ENCODE results near the gene TTC34. TPM values are rescaled to one million over a fixed set of nuclear protein-coding genes. Genes with fewer than 3 reads are reported as not detected.

The TTC34 gene
- polyA plus RNA-seq, 3 donors, result 0.03 to 1.00 TPM; not detected in 1

DNA sequence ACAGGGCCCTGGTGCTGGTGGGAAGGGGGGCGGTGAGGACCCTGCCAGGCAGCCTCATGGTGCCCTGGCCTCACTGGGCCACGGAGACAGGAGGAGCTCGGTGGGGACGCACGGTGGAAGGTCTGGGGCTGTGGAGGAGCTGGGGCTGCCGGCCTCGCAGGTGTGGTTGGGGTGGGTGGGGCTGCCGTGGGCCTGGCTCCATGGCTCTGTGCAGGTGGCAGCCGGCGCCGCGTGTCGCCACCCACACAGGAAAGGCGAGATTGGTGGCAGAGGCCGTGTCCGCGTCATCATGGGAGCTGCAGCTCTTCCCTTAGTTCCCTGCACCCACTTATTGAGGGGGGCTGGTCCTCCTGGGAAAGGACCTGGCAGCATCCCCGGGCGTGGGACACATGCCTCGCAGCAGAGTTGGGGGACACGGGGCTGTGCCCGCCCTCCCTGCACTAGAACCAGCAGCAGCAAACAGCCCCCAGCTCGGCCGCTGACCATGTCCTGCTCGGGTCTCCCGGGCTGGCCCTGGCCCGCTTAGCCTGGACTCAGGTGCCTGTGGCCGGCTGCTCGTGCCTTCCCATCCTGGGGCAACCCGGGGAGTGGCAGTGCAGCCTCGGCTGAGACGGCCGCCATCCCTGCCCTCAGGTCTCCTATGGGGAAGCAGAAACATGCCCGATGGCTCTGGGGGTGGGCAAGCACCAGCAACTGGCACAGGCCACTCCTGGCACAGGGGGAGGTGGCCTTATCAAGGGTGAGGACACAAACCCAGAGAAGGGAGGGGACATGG, 7.5 kb upstream of the TTC34 start:
- H2AFZ ChIP-seq (ENCODE audit: insufficient read depth, low read depth, low read length, poor library complexity, severe bottlenecking), result no peak overlapping the region
- no peak for DNase-seq
- no peaks in the 10 kb centered on the region for H4K20me1 ChIP-seq (ENCODE audit: insufficient read depth, low read length)
- H3K4me3 ChIP-seq (replicated peaks in 1 of 3; ENCODE audit: low read depth in 2 of 3, low read length in 3 of 3), result no peak overlapping the region
- Mint-ChIP-seq H3K9me3 (peaks cover 0 to 12% (median 4%) of the 10 kb centered on the region in 7 donors), H3K4me3 (no peak overlapping the region), H3K4me1 (no peaks in the 10 kb centered on the region), H3K27ac (no peak overlapping the region), H3K36me3 (no peaks in the 10 kb centered on the region), H3K27me3 (ENCODE audit: low read depth in 3 of 3) (peaks cover 0 to 6% (median 3%) of the 10 kb centered on the region in 3 donors)
- intact Hi-C loops (cut with micrococcal nuclease), result loop anchor here in 1 of 2 donors (10.0 kb wide), 1 partner anchor 394 kb away; the partner anchor contains the start of gene PEX10
- H3K36me3 ChIP-seq (replicated peaks in 1 of 2; ENCODE audit: control insufficient read depth in 1 of 2, insufficient read depth in 2 of 2, low read length in 2 of 2), result no peaks in the 10 kb centered on the region
- WGBS (ENCODE audit: insufficient coverage), result 91% methylated on average over 22 of the region's 34 CpGs
- TF ChIP-seq, protein P1, sequence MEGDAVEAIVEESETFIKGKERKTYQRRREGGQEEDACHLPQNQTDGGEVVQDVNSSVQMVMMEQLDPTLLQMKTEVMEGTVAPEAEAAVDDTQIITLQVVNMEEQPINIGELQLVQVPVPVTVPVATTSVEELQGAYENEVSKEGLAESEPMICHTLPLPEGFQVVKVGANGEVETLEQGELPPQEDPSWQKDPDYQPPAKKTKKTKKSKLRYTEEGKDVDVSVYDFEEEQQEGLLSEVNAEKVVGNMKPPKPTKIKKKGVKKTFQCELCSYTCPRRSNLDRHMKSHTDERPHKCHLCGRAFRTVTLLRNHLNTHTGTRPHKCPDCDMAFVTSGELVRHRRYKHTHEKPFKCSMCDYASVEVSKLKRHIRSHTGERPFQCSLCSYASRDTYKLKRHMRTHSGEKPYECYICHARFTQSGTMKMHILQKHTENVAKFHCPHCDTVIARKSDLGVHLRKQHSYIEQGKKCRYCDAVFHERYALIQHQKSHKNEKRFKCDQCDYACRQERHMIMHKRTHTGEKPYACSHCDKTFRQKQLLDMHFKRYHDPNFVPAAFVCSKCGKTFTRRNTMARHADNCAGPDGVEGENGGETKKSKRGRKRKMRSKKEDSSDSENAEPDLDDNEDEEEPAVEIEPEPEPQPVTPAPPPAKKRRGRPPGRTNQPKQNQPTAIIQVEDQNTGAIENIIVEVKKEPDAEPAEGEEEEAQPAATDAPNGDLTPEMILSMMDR (IDR thresholded peaks at IDR 0.05), result no peak
- H3K9ac ChIP-seq (ENCODE audit: insufficient read depth, low read length, poor library complexity, severe bottlenecking), result no peak overlapping the region
- no peaks in the 10 kb centered on the region for H3K27me3 ChIP-seq (ENCODE audit: control insufficient read depth in 2 of 2, insufficient read depth in 2 of 2, low read length in 2 of 2)
- no peak overlapping the region for H3K27ac ChIP-seq (ENCODE audit: low read depth in 1 of 2, low read length in 2 of 2)
- H3K4me2 ChIP-seq (replicated peaks; ENCODE audit: extremely low read depth, low read length, poor library complexity, severe bottlenecking), result no peak overlapping the region
- peaks cover 0 to 13% of the 10 kb centered on the region in 2 donors for H3K9me3 ChIP-seq (replicated peaks in 1 of 2; ENCODE audit: control insufficient read depth in 1 of 2, insufficient read depth in 1 of 2, low read length in 2 of 2)
- H3K4me1 ChIP-seq (ENCODE audit: control insufficient read depth in 1 of 2, insufficient read depth in 2 of 2, low read length in 2 of 2), result no peaks in the 10 kb centered on the region
- H3K79me2 ChIP-seq (ENCODE audit: insufficient read depth, low read length), result no peaks in the 10 kb centered on the region

DNA sequence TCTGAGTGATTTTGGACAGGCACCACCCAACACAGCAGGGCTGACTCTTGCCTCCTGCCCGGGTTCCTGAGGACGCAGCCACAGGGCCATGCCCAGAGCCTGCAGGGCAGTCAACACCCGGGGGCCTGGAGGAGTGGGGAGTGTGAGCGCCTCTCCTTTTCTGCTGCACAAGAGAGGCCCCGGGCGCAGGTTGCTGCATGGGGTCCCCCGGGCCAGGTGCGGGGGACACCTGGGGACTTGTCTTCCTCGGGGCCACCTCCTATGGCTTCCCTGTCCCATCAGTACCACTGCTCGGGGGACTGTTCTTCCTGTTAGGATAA, 6.9 kb upstream of the TTC34 start:
- H3K9me3 ChIP-seq (replicated peaks in 1 of 2; ENCODE audit: control insufficient read depth in 1 of 2, insufficient read depth in 1 of 2, low read length in 2 of 2), result peaks cover 0 to 11% of the 10 kb centered on the region in 2 donors
- Mint-ChIP-seq H3K27me3 (ENCODE audit: low read depth in 3 of 3) (peaks cover 0 to 6% (median 2%) of the 10 kb centered on the region in 3 donors), H3K9me3 (peaks cover 0 to 10% (median 4%) of the 10 kb centered on the region in 7 donors), H3K27ac (no peak overlapping the region), H3K4me3 (no peak overlapping the region), H3K36me3 (no peaks in the 10 kb centered on the region), H3K4me1 (no peaks in the 10 kb centered on the region)
- TF ChIP-seq, protein P1 (IDR thresholded peaks at IDR 0.05), result no peak
- no peaks in the 10 kb centered on the region for H3K79me2 ChIP-seq (ENCODE audit: insufficient read depth, low read length)
- H3K27me3 ChIP-seq (ENCODE audit: control insufficient read depth in 2 of 2, insufficient read depth in 2 of 2, low read length in 2 of 2), result no peaks in the 10 kb centered on the region
- no peak for DNase-seq
- H2AFZ ChIP-seq (ENCODE audit: insufficient read depth, low read depth, low read length, poor library complexity, severe bottlenecking), result no peak overlapping the region
- intact Hi-C loops (cut with micrococcal nuclease), result loop anchor here in 1 of 2 donors (10.0 kb wide), 1 partner anchor 394 kb away; the partner anchor contains the start of gene PEX10
- no peaks in the 10 kb centered on the region for H3K4me1 ChIP-seq (ENCODE audit: control insufficient read depth in 1 of 2, insufficient read depth in 2 of 2, low read length in 2 of 2)
- no peaks in the 10 kb centered on the region for H3K36me3 ChIP-seq (replicated peaks in 1 of 2; ENCODE audit: control insufficient read depth in 1 of 2, insufficient read depth in 2 of 2, low read length in 2 of 2)
- H3K9ac ChIP-seq (ENCODE audit: insufficient read depth, low read length, poor library complexity, severe bottlenecking), result no peak overlapping the region
- H3K27ac ChIP-seq (ENCODE audit: low read depth in 1 of 2, low read length in 2 of 2), result no peak overlapping the region
- H3K4me3 ChIP-seq (replicated peaks in 1 of 3; ENCODE audit: low read depth in 2 of 3, low read length in 3 of 3), result no peak overlapping the region
- no peak overlapping the region for H3K4me2 ChIP-seq (replicated peaks; ENCODE audit: extremely low read depth, low read length, poor library complexity, severe bottlenecking)
- H4K20me1 ChIP-seq (ENCODE audit: insufficient read depth, low read length), result no peaks in the 10 kb centered on the region
- 89% methylated on average over 5 of the region's 10 CpGs for WGBS (ENCODE audit: insufficient coverage)
